ENCODE measurements around the gene ZMYM4.

ZMYM4 gene

DNA sequence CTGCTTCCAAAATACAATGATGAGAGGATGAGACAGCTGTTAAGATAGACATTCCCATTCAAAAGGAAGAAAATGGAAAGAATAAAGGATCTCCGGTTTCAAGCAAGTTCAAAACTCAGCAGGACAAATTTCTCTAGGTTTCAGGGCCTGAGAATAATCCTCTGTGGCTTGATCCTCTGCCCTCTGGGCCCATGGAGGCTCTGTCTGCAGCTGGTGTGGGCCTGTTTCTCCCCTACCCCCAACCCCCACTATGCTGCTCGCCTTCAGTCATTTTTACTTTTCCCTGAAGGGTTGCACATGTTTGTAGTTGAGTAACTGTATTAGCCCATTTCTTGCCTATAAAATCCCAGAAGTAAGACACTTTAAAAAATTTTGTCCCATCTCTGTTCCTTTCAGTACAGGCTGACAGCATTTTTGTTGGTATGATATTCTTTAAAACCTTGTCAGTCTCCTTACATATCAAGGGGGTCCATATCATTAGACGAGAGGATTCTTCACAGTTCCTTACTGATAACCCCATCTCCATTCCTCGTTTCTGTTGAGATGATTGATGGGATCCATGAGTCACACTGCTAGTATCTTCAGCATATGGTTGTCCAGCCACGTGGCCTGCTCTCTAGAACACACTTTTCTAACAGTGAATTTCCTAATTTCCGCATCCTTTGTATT is 10.5 kb downstream of the ZMYM4 start:
- no peak for DNase-seq

- DNase-seq: no peak
These were observed 11.0 kb downstream of the ZMYM4 start for GRCh38 chr1:35279555-35279904.

DNA sequence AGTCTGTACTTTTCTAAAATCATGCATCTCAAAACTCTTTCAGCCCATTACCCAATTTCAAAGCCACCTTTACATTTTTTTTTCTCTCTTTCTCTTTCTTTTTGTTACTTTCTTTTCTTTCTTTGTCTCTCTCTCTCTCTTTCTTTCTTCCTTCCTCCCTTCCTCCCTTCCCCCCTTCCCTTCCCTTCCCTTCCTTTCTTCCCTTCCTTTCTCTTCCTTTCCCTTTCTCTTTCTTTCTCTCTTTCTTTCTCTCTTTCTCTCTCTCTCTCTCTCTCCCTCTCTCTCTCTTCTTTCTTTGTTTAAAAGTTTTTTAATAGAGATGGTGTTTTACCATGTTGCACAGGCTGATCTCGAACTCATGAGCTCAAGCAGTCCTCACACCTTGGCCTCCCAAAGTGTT is 11.5 kb downstream of the ZMYM4 start:
- DNase-seq: no peak

DNA sequence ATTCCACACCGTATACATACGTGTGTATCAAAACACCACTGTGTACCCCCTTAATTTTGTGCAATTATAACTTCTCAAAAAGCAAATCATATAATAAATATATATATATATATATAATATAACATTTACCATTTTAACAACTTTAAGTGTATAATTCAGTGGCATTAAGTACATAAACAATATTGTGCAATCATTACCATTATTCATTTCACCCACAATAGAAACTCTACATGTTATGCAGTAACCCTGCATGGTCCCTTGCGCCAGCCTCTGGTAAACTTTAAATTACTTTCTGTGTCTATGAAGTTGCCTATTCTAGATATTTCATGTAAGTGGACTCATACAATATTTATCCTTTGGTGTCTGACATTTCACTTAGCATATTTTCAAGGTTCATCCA is 13.1 kb downstream of the ZMYM4 start:
- DNase-seq: no peak

DNA sequence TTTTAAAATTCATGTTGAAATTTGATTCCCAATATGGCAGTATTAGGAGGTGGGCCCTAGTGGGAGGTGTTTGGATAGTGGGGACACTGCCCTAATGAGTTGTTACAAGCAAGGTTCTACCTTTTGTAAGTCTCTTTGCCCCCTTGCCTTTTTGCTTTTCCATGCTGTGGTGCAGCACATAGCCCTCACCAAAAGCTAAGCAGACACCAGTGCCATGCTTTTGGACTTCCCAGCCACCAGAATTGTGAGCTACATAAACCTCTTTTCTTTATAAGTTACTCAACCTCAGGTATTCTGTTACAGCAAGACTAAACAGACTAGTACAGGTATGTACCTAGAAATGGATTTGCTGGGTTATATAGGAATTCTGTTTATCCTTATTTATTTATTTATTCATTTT is 13.7 kb downstream of the ZMYM4 start:
- no peak for DNase-seq

DNA sequence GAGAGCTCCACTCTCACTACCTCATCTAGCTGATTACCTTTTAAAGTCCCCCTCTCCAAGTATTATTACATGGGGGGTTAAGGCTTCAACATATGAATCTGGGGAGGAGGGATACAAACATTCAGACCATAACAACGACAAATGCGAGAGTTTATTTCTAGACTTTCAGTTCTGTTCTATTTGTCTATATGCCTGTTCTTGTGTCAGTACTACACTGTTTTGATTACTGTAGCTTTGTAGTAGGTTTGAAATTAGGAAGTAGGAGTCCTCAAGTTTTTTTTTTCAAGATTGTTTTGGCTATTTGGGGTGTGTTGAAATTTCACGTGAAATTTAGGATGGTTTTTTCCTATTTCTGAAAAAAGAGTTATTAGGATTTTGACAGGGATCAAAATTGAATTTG is 16.3 kb downstream of the ZMYM4 start:
- no peak for DNase-seq

DNA sequence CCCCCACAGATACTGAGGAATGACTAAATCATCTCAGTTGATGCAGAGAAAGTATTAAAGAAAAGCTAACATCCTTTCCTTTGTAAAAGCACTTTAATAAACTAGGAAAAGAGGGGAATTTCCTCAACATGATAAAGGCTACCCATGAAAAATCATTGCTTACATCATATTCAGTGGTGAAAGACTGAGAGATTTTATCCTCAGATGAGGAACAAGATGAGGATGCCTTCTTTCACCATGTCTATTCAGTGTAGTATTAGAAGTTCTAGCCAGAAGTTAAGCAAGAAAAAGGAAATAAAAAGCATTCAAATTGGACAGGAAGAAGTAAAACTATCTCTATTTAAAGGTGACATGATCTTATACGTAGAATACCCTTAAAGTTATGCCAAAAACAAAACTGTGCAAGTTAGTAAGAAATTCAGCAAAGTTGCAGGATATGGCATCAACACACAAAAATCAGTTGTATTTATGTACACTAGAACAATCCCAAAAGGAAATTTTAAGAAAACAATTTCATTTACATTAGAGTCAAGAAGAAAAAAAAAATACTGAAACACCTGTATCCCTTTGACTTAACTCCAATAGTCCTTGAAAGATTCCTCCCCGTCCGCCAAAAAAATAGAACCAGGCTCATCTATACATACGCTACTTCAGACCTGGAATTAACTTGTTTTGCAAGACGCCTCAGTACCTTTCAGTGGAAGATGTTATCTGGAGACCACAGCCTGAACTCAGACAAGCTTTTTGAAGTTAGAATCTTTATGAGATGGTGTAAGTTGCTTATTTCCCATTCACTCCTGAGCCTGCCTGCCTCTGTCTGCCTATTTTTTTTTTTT is 17.5 kb downstream of the ZMYM4 start:
- DNase-seq: no peak

DNA sequence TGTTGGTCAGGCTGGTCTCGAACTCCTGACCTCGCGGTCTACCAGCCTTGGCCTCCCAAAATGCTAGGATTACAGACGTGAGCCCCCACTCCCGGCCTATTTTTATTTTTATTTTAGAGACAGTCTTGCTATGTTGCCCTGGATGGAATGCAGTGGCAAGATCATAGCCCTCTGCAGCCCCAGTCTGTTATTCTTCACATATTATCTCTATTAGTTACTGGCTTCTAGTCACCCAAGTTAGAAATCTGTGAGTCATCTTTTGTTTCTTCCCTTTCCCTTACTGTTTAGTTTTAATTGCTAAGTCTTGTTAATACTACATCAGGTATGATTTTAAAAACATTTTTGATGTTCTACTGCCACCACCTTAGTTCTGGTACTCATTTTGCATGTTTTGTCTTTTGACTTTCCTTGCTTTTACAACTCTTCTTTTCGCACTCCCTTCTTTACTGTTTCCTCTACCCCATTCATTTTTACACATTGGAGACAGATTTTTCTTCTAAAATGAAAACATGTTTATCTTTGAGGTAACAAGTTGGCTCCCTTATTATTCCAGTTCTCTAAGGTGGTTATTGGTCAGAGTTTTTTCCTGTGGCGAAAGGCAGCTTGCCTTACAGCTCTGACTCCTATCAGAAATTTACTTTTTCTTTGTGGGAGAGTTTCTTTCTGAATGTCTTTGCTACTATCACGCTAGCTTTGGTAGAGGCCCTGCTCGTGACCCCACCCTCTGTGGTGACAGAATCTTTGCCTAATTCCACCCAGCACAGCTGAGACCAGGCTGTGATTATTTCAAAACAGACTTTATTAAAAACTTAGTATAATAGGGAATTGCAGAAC is 19.5 kb downstream of the ZMYM4 start:
- peak; percentile 18 for DNase-seq

GRCh38 chr1:35288761-35289160 is 20.3 kb downstream of the ZMYM4 start:
- peak; percentile 9 for DNase-seq

GRCh38 chr1:35290452-35290851 is 21.9 kb downstream of the ZMYM4 start:
- no peak for DNase-seq

- DNase-seq: no peak
These were observed 26.3 kb downstream of the ZMYM4 start for GRCh38 chr1:35294809-35295208.

DNA sequence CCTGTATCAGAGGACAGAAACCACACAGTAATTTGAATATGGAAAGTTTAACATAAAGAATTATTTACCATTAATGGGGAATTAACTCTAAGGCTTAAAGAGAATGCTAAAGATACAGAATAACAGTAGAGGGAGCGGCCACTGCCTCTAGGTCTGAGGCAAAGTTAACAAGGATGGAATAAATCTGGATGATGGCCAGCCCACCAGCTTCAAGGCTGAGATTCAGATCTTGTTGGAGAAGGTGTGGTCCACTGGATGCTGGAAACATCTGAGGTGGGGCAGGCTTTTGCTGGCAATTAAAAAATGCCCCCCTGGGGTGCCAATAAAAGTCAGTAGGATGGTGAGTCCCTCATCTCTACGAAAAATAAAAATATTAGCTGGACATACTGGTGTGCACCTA is 29.4 kb downstream of the ZMYM4 start:
- no peak for DNase-seq

DNA sequence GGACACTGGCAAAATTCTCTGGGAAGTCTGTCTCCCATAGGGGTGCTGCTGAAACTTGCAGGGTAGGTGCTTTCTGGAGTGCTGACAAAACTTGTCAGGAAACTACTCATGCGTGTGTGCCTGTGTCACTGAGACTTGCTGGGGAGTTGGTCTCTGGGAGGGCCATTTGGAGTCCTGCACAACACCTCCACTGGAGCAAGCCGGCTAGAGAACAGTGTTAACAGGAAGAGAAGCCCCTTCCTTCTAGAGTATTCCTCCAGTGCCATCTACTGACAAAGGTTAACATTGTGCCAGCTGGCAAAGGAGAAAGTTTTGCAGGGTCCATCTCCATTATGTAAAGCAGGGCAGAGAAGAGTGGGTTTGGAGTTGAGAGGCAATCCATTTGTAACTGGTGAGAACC is 30.0 kb downstream of the ZMYM4 start:
- peak; percentile 1 for DNase-seq

- no peak for DNase-seq
These were observed 31.9 kb downstream of the ZMYM4 start for GRCh38 chr1:35300376-35300775.

GRCh38 chr1:35301674-35302392 is 33.3 kb downstream of the ZMYM4 start:
- DNase-seq: no peak

- no peak for DNase-seq
These were observed 36.9 kb downstream of the ZMYM4 start for GRCh38 chr1:35305383-35305782.

DNA sequence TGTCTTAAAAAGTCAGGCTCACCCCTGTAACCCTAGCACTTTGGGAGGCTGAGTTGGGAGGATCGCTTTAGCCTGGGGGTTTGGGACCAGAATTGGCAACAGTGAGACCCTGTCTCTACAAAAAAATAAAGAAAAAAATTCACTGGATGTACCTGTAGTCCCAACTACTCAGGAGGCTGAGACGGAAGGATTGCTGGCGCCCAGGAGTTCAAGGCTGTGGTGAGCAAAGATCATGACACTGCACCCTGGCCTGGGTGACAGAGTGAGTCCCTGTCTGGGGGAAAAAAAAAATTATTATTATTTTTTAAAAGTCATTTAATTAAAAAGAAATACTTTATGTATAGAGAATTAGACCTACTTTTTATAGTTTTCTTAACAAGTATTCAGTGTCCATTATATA is 47.1 kb downstream of the ZMYM4 start:
- DNase-seq: no peak

GRCh38 chr1:35316264-35316663 is 47.8 kb downstream of the ZMYM4 start:
- no peak for DNase-seq

DNA sequence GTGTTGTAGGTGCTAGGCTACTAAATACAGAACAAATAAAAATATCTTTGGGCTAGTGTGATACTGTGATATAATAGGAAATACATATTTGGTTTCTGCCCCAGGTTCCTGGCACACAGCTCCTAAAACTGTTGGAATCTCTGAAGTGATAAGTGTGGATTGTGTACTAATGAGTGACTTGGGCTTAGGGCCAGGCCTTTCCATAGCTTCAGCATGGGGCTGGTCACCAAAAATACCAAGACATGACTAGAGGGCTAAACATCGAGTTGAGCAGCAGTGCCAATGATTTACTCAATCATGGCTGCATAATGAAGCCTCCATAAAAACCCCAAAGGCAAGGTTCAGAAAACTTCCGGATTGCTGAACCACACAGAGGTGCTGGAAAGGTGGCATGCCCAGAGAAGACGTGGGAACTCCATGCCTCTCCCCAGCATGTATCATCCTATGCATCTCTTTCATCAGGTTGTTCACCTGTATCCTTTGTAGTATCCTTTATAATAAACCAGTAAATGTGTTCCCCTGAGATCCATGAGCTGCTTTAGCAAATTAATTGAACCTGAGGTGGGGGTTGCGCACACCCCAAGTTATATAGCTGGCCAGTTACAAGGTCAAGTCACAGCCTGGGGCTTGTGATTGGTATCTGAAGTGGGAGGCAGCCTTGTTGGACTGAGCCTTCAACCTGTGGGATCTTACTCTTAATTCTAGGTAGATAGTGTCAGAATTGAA is 51.6 kb downstream of the ZMYM4 start:
- no peak for DNase-seq

- no peak for DNase-seq
These were observed 52.4 kb downstream of the ZMYM4 start for GRCh38 chr1:35320937-35321336.

GRCh38 chr1:35324486-35324885 is 56.0 kb downstream of the ZMYM4 start:
- no peak for DNase-seq

DNA sequence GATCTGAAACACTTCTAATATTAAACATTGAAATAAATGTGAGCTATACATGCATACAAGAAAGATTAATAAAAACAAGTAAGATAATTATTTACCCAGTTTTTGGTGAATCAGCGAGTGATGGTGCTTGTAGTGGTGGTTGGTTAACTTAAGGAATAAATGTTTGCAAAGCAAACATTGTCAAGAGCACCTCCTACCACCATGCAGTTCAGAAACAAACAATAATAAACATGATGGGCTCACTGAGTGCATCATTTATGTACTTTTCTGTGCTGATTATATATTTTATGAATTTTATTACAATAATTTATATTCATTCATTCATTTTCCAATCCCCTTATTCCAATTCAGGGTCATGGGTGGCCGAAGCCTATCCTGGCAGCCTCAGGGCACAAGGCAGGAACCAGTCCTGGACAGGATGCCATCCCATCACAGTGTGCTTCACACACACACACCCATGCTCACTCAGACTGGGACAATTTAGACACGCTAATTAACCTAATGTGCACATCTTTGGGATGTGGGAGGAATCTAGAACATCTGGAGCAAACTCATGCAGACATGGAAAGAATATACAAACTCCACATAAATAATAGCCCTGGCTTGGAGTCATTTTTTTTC is 57.8 kb downstream of the ZMYM4 start:
- no peak for DNase-seq
